ENCODE results near the gene MINDY1.
A peak's percentile ranks its signal among the peaks of the same experiment; 100 is the strongest.

MINDY1 gene

GRCh38 chr1:151011154-151011850 is 4.6 kb upstream of the MINDY1 start:
- H3K36me3 Mint-ChIP-seq (ENCODE audit: low read depth) = no peaks in the 10 kb centered on the region
- peaks cover 6% of the 10 kb centered on the region for H3K27me3 Mint-ChIP-seq (ENCODE audit: low read depth, poor library complexity)
- TF ChIP-seq, protein P1, sequence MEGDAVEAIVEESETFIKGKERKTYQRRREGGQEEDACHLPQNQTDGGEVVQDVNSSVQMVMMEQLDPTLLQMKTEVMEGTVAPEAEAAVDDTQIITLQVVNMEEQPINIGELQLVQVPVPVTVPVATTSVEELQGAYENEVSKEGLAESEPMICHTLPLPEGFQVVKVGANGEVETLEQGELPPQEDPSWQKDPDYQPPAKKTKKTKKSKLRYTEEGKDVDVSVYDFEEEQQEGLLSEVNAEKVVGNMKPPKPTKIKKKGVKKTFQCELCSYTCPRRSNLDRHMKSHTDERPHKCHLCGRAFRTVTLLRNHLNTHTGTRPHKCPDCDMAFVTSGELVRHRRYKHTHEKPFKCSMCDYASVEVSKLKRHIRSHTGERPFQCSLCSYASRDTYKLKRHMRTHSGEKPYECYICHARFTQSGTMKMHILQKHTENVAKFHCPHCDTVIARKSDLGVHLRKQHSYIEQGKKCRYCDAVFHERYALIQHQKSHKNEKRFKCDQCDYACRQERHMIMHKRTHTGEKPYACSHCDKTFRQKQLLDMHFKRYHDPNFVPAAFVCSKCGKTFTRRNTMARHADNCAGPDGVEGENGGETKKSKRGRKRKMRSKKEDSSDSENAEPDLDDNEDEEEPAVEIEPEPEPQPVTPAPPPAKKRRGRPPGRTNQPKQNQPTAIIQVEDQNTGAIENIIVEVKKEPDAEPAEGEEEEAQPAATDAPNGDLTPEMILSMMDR (IDR thresholded peaks at IDR 0.05) = no peak
- H3K9me3 Mint-ChIP-seq = no peaks in the 10 kb centered on the region
- peaks cover 64% of the 10 kb centered on the region for H3K4me1 Mint-ChIP-seq
- no peak for DNase-seq
- no peak overlapping the region for H3K4me3 Mint-ChIP-seq
- H3K27ac Mint-ChIP-seq = no peak overlapping the region

GRCh38 chr1:151010346-151010726 is 3.6 kb upstream of the MINDY1 start:
- H3K27ac Mint-ChIP-seq = no peak overlapping the region
- DNase-seq = no peak
- no peaks in the 10 kb centered on the region for H3K9me3 Mint-ChIP-seq
- peak overlapping the region; percentile 98 for H3K4me3 Mint-ChIP-seq
- H3K4me1 Mint-ChIP-seq = peaks cover 73% of the 10 kb centered on the region
- peaks cover 6% of the 10 kb centered on the region for H3K27me3 Mint-ChIP-seq (ENCODE audit: low read depth, poor library complexity)
- TF ChIP-seq, protein P1 (IDR thresholded peaks at IDR 0.05) = no peak
- H3K36me3 Mint-ChIP-seq (ENCODE audit: low read depth) = no peaks in the 10 kb centered on the region

- Mint-ChIP-seq H3K9me3 (no peaks in the 10 kb centered on the region), H3K36me3 (ENCODE audit: low read depth) (no peaks in the 10 kb centered on the region), H3K4me3 (peak overlapping the region; percentile 98), H3K27ac (no peak overlapping the region), H3K27me3 (ENCODE audit: low read depth, poor library complexity) (peaks cover 6% of the 10 kb centered on the region), H3K4me1 (peaks cover 79% of the 10 kb centered on the region)
- DNase-seq = no peak
- TF ChIP-seq, protein P1 (IDR thresholded peaks at IDR 0.05) = no peak
Observed at GRCh38 chr1:151009674-151010345, 3.1 kb upstream of the MINDY1 start.

- no peak for DNase-seq
- TF ChIP-seq, protein P1 (IDR thresholded peaks at IDR 0.05) = no peak
- Mint-ChIP-seq H3K27me3 (ENCODE audit: low read depth, poor library complexity) (peaks cover 6% of the 10 kb centered on the region), H3K4me3 (peak overlapping the region; percentile 98), H3K9me3 (no peaks in the 10 kb centered on the region), H3K36me3 (ENCODE audit: low read depth) (no peaks in the 10 kb centered on the region), H3K4me1 (peaks cover 83% of the 10 kb centered on the region), H3K27ac (no peak overlapping the region)
Observed at GRCh38 chr1:151009206-151009587, 2.5 kb upstream of the MINDY1 start.

- Mint-ChIP-seq H3K36me3 (ENCODE audit: low read depth) (no peaks in the 10 kb centered on the region), H3K27ac (peak within 1 kb of the TSS; percentile 99), H3K4me3 (peak within 1 kb of the TSS; percentile 98), H3K9me3 (no peaks in the 10 kb centered on the region), H3K4me1 (peaks cover 77% of the 10 kb centered on the region), H3K27me3 (ENCODE audit: low read depth, poor library complexity) (peaks cover 6% of the 10 kb centered on the region)
- DNase-seq = peak; percentile 96
- TF ChIP-seq, protein P1 (IDR thresholded peaks at IDR 0.05) = no peak
Observed at GRCh38 chr1:151008244-151009205, 1.8 kb upstream of the MINDY1 start, which contains the start of gene PRUNE1. Gene PRUNE1, plus strand, starts transcription at chr1:151008449. Its CDS starts 184 bp downstream, at chr1:151008633.
